Effector memory CD4-positive, alpha-beta T cell (primary cell): ENCODE results near the gene SPTB.

Experiments used
- DNase-seq, 3 donors: peaks; one replicate each; pipeline ENCODE4 v3.0.0-alpha.2; 2020
- H3K27ac ChIP-seq: 2 replicates; pipeline ENCODE4 v1.7.0; 2013; ENCODE audit warnings: mild to moderate bottlenecking, low read length, moderate library complexity; ENCODE audit not compliant: insufficient read depth, poor library complexity, severe bottlenecking
- H3K27me3 ChIP-seq: replicated peaks from 2 replicates; pipeline ENCODE4 v1.7.0; 2013; ENCODE audit warnings: mild to moderate bottlenecking, low read length; ENCODE audit not compliant: insufficient read depth, control insufficient read depth, poor library complexity, severe bottlenecking
- H3K36me3 ChIP-seq: 2 replicates; pipeline ENCODE4 v1.7.0; 2013; ENCODE audit warnings: mild to moderate bottlenecking, low read length, moderate library complexity; ENCODE audit not compliant: control insufficient read depth, insufficient read depth
- H3K4me1 ChIP-seq: 2 replicates; pipeline ENCODE4 v1.7.0; 2013; ENCODE audit warnings: low read length, mild to moderate bottlenecking; ENCODE audit not compliant: control insufficient read depth, insufficient read depth, poor library complexity, severe bottlenecking
- H3K4me3 ChIP-seq: 2 replicates; pipeline ENCODE4 v1.7.0; 2013; ENCODE audit warnings: low read length, low read depth, mild to moderate bottlenecking; ENCODE audit not compliant: insufficient read depth, poor library complexity, severe bottlenecking
- H3K9me3 ChIP-seq: 2 replicates; pipeline ENCODE4 v1.7.0; 2013; ENCODE audit warnings: mild to moderate bottlenecking, low read length, moderate library complexity; ENCODE audit not compliant: control insufficient read depth

SPTB gene

GRCh38 chr14:64870160-64870559, 9.5 kb downstream of the SPTB start:
- no peaks in the 10 kb centered on the region for H3K4me1 ChIP-seq
- no peak for DNase-seq
- no peaks in the 10 kb centered on the region for H3K36me3 ChIP-seq
- no peaks in the 10 kb centered on the region for H3K9me3 ChIP-seq
- H3K27me3 ChIP-seq: no peaks in the 10 kb centered on the region
- no peak overlapping the region for H3K4me3 ChIP-seq
- H3K27ac ChIP-seq: no peak overlapping the region

- DNase-seq: no peak
- Histone ChIP-seq H3K4me1 (no peaks in the 10 kb centered on the region), H3K9me3 (no peaks in the 10 kb centered on the region), H3K36me3 (no peaks in the 10 kb centered on the region), H3K27me3 (no peaks in the 10 kb centered on the region), H3K4me3 (no peak overlapping the region), H3K27ac (no peak overlapping the region)
Observed at GRCh38 chr14:64868841-64869240, 10.9 kb downstream of the SPTB start.

GRCh38 chr14:64868379-64868778, 11.3 kb downstream of the SPTB start:
- Histone ChIP-seq H3K36me3 (no peaks in the 10 kb centered on the region), H3K9me3 (no peaks in the 10 kb centered on the region), H3K4me1 (no peaks in the 10 kb centered on the region), H3K27ac (no peak overlapping the region), H3K4me3 (no peak overlapping the region), H3K27me3 (no peaks in the 10 kb centered on the region)
- no peak for DNase-seq

GRCh38 chr14:64867182-64867581, 12.5 kb downstream of the SPTB start:
- Histone ChIP-seq H3K4me3 (no peak overlapping the region), H3K27me3 (no peaks in the 10 kb centered on the region), H3K36me3 (no peaks in the 10 kb centered on the region), H3K4me1 (no peaks in the 10 kb centered on the region), H3K27ac (no peak overlapping the region), H3K9me3 (no peaks in the 10 kb centered on the region)
- DNase-seq: no peak

GRCh38 chr14:64865992-64866391, 13.7 kb downstream of the SPTB start:
- Histone ChIP-seq H3K4me3 (no peak overlapping the region), H3K4me1 (no peaks in the 10 kb centered on the region), H3K27me3 (no peaks in the 10 kb centered on the region), H3K27ac (no peak overlapping the region), H3K36me3 (no peaks in the 10 kb centered on the region), H3K9me3 (no peaks in the 10 kb centered on the region)
- DNase-seq: no peak

- Histone ChIP-seq H3K4me3 (no peak overlapping the region), H3K36me3 (no peaks in the 10 kb centered on the region), H3K27me3 (no peaks in the 10 kb centered on the region), H3K27ac (no peak overlapping the region), H3K9me3 (no peaks in the 10 kb centered on the region), H3K4me1 (no peaks in the 10 kb centered on the region)
- DNase-seq: no peak
Observed at GRCh38 chr14:64865109-64865508, 14.6 kb downstream of the SPTB start.

GRCh38 chr14:64864258-64864657, 15.4 kb downstream of the SPTB start:
- no peak for DNase-seq
- no peak overlapping the region for H3K4me3 ChIP-seq
- no peaks in the 10 kb centered on the region for H3K9me3 ChIP-seq
- H3K36me3 ChIP-seq: no peaks in the 10 kb centered on the region
- no peaks in the 10 kb centered on the region for H3K4me1 ChIP-seq
- no peak overlapping the region for H3K27ac ChIP-seq
- H3K27me3 ChIP-seq: no peaks in the 10 kb centered on the region

GRCh38 chr14:64861916-64862315, 17.8 kb downstream of the SPTB start:
- H3K36me3 ChIP-seq: no peaks in the 10 kb centered on the region
- H3K27ac ChIP-seq: no peak overlapping the region
- H3K9me3 ChIP-seq: no peaks in the 10 kb centered on the region
- no peaks in the 10 kb centered on the region for H3K27me3 ChIP-seq
- no peak for DNase-seq
- H3K4me3 ChIP-seq: no peak overlapping the region
- no peaks in the 10 kb centered on the region for H3K4me1 ChIP-seq

- no peak overlapping the region for H3K27ac ChIP-seq
- H3K9me3 ChIP-seq: no peaks in the 10 kb centered on the region
- H3K4me3 ChIP-seq: no peak overlapping the region
- no peak for DNase-seq
- no peaks in the 10 kb centered on the region for H3K27me3 ChIP-seq
- no peaks in the 10 kb centered on the region for H3K4me1 ChIP-seq
- no peaks in the 10 kb centered on the region for H3K36me3 ChIP-seq
Observed at GRCh38 chr14:64860039-64860438, 19.7 kb downstream of the SPTB start.

- Histone ChIP-seq H3K36me3 (no peaks in the 10 kb centered on the region), H3K4me3 (no peak overlapping the region), H3K27me3 (no peaks in the 10 kb centered on the region), H3K27ac (no peak overlapping the region), H3K9me3 (no peaks in the 10 kb centered on the region), H3K4me1 (no peaks in the 10 kb centered on the region)
- DNase-seq: no peak
Observed at GRCh38 chr14:64857979-64858744, 21.5 kb downstream of the SPTB start.
